Spleen (tissue), 11 donors: ENCODE measurements around the gene GJC1. TPM values are rescaled to one million over a fixed set of nuclear protein-coding genes. Genes with fewer than 3 reads are reported as not detected.

ENCODE experiments used
- DNase-seq: peaks from one replicate; pipeline ENCODE4 v3.0.0-alpha.2; 2020
- H3K27ac ChIP-seq, 8 donors: fragments of 200-600 bp; sonication (generic) in 7 of 8; 1 replicate in 4 of 8; 2 replicates in 4 of 8; pipeline versions ENCODE4 v1.5.0 to v1.8.0; 2016 to 2021; ENCODE audit warnings: inconsistent platforms in 4 of 8, mild to moderate bottlenecking in 4 of 8, moderate library complexity in 1 of 8
- H3K27me3 ChIP-seq, 7 donors: fragments of 200-600 bp; sonication (generic) in 6 of 7; replicated peaks in 1 of 7; 1 replicate in 4 of 7; 2 replicates in 3 of 7; pipeline versions ENCODE4 v1.5.0 to v1.8.0; 2016 to 2021; ENCODE audit warnings: inconsistent platforms in 3 of 7, mild to moderate bottlenecking in 1 of 7
- H3K36me3 ChIP-seq, 6 donors: fragments of 200-600 bp; sonication (generic) in 5 of 6; 1 replicate in 4 of 6; 2 replicates in 2 of 6; pipeline versions ENCODE4 v1.5.0 to v1.8.0; 2016 to 2021; ENCODE audit warnings: inconsistent platforms in 2 of 6
- H3K4me1 ChIP-seq, 6 donors: fragments of 200-600 bp; sonication (generic) in 5 of 6; 1 replicate in 3 of 6; 2 replicates in 3 of 6; pipeline versions ENCODE4 v1.5.0 to v1.8.0; 2016 to 2021; ENCODE audit warnings: inconsistent platforms in 3 of 6
- H3K4me3 ChIP-seq, 8 donors: fragments of 200-600 bp; sonication (generic) in 7 of 8; 1 replicate in 4 of 8; 2 replicates in 4 of 8; pipeline versions ENCODE4 v1.5.0 to v1.8.0; 2016 to 2021; ENCODE audit warnings: inconsistent platforms in 4 of 8, mild to moderate bottlenecking in 4 of 8, moderate library complexity in 2 of 8
- H3K9me3 ChIP-seq, 8 donors: fragments of 200-600 bp; sonication (generic) in 7 of 8; 1 replicate in 4 of 8; 2 replicates in 4 of 8; pipeline versions ENCODE4 v1.5.0 to v1.8.0; 2016 to 2021; ENCODE audit warnings: inconsistent platforms in 4 of 8
- POLR2A ChIP-seq, 3 donors: fragments of 450-650 bp; IDR thresholded peaks; one replicate each; pipeline ENCODE4 v1.5.1; 2017; ENCODE audit warnings: antibody characterized with exemption in 3 of 3, mild to moderate bottlenecking in 1 of 3
- POLR2AphosphoS5 ChIP-seq, 3 donors: sonication (generic); formaldehyde crosslinking; IDR thresholded peaks; one replicate each; pipeline ENCODE4 v1.5.1; 2017; ENCODE audit warnings: antibody characterized with exemption in 3 of 3
- WGBS, 5 donors: extraction: QIAGEN DNeasy Blood & Tissue Kit in 3 of 5; methylation state at CpG; one replicate each; pipeline versions ENCODE4 v1.1.5 to v1.1.7; 2013 to 2018; 5-methylcytosine and 5-hydroxymethylcytosine counted together
- intact Hi-C: fragments of 100-400 bp; cut with DNase I; formaldehyde crosslinking; loops from one replicate; pipeline ENCODE4 v1.15.0; 2023; ENCODE audit warnings: low total_unique reads
- polyA plus RNA-seq, 3 donors: library from polyadenylated mRNA; stranded (reverse); fragments of 200-250 nt; gene quantifications; one replicate each; pipeline ENCODE4 v1.2.1, GENCODE V29; 2013
- total RNA-seq, 7 donors: library from RNA; depleted of rRNA in 3 of 7; stranded (reverse); fragments of >200 nt in 3 of 7; fragmentation: NEBNext Ultra II Directional in 4 of 7; extraction: Animal tissue kit (Norgen Biotek cat#: 25700) in 4 of 7; gene quantifications; one replicate each; pipeline versions ENCODE4 v1.1.0 to v1.2.1, GENCODE V29; 2016 to 2021
- TF ChIP-seq, protein P1 (sequence below), 11 experiments: fragments of 200-600 bp in 7 of 11; fragments of 450-650 bp in 4 of 11; sonication (generic) in 4 of 11; IDR thresholded peaks in 8 of 11; conservative IDR thresholded peaks in 3 of 11; 1 replicate in 7 of 11; 2 replicates in 4 of 11; pipeline versions ENCODE4 v1.4.0 to v1.8.0; 2016 to 2021; ENCODE audit warnings: antibody characterized with exemption in 11 of 11, inconsistent platforms in 4 of 11, mild to moderate bottlenecking in 1 of 11
- donor health status: healthy with polysubstance abuse.
- donor health status: DM: no; HTN: no; CAD: no; lungs with moderate emphysema.
- donor health status: DM: no; HTN: no; CAD: no.
- donor health status: Bipolar disorder and iron deficiency.
- donor health status: healthy.
- donor health status: DM: no; HTN: no; CAD: no.
- donor health status: DM: yes; HTN: yes; CAD: no.

GJC1 gene
- total and polyA plus RNA-seq, 10 donors, result 0.41 to 1.8 (median 0.83) TPM

DNA sequence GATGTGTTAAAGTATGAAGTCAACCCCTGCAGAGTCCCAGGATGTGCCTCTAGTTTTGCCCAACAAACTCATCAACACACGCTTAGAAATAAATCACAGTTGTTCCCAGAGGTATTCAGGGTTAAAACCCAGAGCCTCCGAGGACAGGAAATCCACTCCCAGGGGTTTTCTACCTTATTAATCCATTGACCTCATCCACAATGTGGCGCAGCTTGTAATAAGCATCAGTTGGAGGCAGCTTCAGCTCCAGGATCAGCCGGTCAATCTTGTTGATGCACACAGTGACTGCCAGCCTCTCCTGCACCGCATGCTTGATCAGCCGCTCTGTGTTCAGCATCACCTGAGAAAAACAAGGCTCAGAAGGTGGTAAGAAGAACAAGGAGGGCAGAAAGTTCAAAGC lies 45.7 kb upstream of the GJC1 start:
- H3K9me3 ChIP-seq, result no peaks in the 10 kb centered on the region
- H3K27ac ChIP-seq, result no peak overlapping the region
- H3K27me3 ChIP-seq, result no peaks in the 10 kb centered on the region
- 87 to 96% (median 93%) methylated on average over 6 of the region's 6 CpGs for WGBS, 5 donors
- DNase-seq, result no peak
- no peak overlapping the region for H3K4me3 ChIP-seq
- H3K36me3 ChIP-seq, result peaks cover 2 to 100% (median 91%) of the 10 kb centered on the region in 6 donors
- H3K4me1 ChIP-seq, result no peaks in the 10 kb centered on the region
- intact Hi-C loops, result no loop called here
- TF ChIP-seq, protein P1, sequence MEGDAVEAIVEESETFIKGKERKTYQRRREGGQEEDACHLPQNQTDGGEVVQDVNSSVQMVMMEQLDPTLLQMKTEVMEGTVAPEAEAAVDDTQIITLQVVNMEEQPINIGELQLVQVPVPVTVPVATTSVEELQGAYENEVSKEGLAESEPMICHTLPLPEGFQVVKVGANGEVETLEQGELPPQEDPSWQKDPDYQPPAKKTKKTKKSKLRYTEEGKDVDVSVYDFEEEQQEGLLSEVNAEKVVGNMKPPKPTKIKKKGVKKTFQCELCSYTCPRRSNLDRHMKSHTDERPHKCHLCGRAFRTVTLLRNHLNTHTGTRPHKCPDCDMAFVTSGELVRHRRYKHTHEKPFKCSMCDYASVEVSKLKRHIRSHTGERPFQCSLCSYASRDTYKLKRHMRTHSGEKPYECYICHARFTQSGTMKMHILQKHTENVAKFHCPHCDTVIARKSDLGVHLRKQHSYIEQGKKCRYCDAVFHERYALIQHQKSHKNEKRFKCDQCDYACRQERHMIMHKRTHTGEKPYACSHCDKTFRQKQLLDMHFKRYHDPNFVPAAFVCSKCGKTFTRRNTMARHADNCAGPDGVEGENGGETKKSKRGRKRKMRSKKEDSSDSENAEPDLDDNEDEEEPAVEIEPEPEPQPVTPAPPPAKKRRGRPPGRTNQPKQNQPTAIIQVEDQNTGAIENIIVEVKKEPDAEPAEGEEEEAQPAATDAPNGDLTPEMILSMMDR (IDR thresholded peaks at IDR 0.05 in 8 of 11, conservative IDR thresholded peaks at IDR 0.05 in 3 of 11), result no peak
- no peak for TF ChIP-seq POLR2AphosphoS5 (IDR thresholded peaks at IDR 0.05)
- no peak for TF ChIP-seq POLR2A (IDR thresholded peaks at IDR 0.05)

DNA sequence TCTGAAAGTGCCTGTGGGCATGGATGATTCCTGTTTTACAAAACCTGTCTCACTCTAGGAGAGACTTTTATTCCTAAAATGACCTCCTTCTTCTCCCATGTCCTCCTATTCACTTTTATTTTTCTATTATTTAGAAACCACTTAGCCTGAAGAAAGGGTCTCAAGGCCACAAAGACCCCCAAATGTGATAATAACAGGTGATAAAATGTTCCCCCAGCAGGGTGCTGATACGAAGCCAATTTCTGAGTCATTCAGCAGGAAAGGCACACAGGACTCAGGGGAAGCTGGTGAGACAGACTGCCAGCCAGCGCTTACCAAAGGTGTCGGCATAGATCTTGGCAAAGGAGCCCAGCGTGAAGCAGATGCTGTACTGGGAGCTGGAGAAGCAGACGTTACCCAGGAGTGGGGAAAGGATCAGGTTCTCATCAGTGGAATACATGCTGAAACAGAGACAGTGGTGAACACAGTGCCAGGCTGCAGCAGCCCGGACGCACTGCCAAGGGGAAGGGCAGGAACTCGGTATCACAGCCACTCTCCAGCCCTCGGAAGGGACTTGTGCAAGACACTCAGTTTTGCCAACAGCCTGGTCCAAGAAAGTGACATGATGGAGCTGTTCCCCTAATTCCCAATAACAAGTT lies 42.2 kb upstream of the GJC1 start:
- Histone ChIP-seq H3K36me3 (peaks cover 2 to 100% (median 94%) of the 10 kb centered on the region in 6 donors), H3K4me1 (no peaks in the 10 kb centered on the region), H3K27ac (no peak overlapping the region), H3K27me3 (no peaks in the 10 kb centered on the region), H3K9me3 (no peaks in the 10 kb centered on the region), H3K4me3 (no peak overlapping the region)
- 82 to 93% (median 87%) methylated on average over 9 of the region's 9 CpGs for WGBS, 5 donors
- no peak for TF ChIP-seq POLR2A (IDR thresholded peaks at IDR 0.05)
- TF ChIP-seq, protein P1 (IDR thresholded peaks at IDR 0.05 in 8 of 11, conservative IDR thresholded peaks at IDR 0.05 in 3 of 11), result no peak
- TF ChIP-seq POLR2AphosphoS5 (IDR thresholded peaks at IDR 0.05), result no peak
- intact Hi-C loops, result no loop called here
- no peak for DNase-seq

DNA sequence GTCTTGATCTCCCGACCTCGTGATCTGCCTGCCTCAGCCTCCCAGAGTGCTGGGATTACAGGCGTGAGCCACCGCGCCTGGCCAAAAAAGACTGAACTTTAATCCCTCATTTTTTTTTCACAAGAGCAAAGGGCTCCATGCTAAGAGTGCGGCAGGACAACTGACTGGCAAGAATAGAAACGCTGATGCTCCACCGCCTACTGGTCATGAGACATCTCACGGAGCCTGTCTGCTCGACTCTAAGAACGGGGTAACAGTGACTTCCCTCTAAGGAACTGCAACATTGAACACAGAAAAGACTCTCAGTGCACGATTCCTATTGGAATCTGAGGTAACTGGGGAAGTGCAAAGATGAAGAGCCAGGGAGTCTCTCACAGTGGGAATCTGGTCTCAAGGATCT lies 41.5 kb upstream of the GJC1 start:
- Histone ChIP-seq H3K4me1 (no peaks in the 10 kb centered on the region), H3K36me3 (peaks cover 2 to 100% (median 96%) of the 10 kb centered on the region in 6 donors), H3K4me3 (no peak overlapping the region), H3K27ac (no peak overlapping the region), H3K27me3 (no peaks in the 10 kb centered on the region), H3K9me3 (no peaks in the 10 kb centered on the region)
- no peak for TF ChIP-seq POLR2A (IDR thresholded peaks at IDR 0.05)
- TF ChIP-seq POLR2AphosphoS5 (IDR thresholded peaks at IDR 0.05), result no peak
- TF ChIP-seq, protein P1 (IDR thresholded peaks at IDR 0.05 in 8 of 11, conservative IDR thresholded peaks at IDR 0.05 in 3 of 11), result no peak
- 93 to 98% (median 97%) methylated on average over 12 of the region's 12 CpGs for WGBS, 5 donors
- intact Hi-C loops, result no loop called here
- DNase-seq, result no peak

DNA sequence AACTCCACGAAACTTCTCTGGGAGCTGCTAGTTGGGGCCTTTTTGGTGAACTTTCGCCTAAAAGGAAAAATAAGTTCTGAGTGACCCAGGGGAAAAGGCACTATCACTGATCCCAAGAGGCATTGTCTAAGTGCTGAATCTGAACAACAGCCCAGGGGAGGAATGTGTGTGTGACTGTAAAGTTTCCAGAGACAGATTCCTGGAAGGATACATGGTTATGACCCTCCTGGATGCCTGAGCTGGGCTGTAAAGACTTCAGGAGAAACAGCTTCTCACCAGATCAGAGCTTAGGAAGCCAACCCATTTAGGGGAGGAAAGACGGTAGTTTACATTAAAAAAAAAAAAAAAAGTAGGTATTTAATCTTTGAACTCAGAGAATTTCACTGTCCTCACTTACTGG lies 37.8 kb upstream of the GJC1 start:
- no peak for DNase-seq
- no peak overlapping the region for H3K27ac ChIP-seq
- TF ChIP-seq, protein P1 (IDR thresholded peaks at IDR 0.05 in 8 of 11, conservative IDR thresholded peaks at IDR 0.05 in 3 of 11), result no peak
- no peak for TF ChIP-seq POLR2A (IDR thresholded peaks at IDR 0.05)
- no peak for TF ChIP-seq POLR2AphosphoS5 (IDR thresholded peaks at IDR 0.05)
- no peak overlapping the region for H3K4me3 ChIP-seq
- intact Hi-C loops, result loop anchor here (5.0 kb wide), 1 partner anchor 91 kb away; no protein-coding TSS in a partner anchor
- peaks cover 0 to 100% (median 95%) of the 10 kb centered on the region in 6 donors for H3K36me3 ChIP-seq
- 89 to 96% (median 93%) methylated on average over 3 of the region's 3 CpGs for WGBS, 5 donors
- no peaks in the 10 kb centered on the region for H3K9me3 ChIP-seq
- no peaks in the 10 kb centered on the region for H3K27me3 ChIP-seq
- peaks cover 0 to 12% (median 0%) of the 10 kb centered on the region in 6 donors for H3K4me1 ChIP-seq
